Inflammatory macrophage (primary cell): ENCODE results near the gene AMFR.
"Not testable (repeated sequence)": the region's sequence is repeated elsewhere in the genome, so short reads cannot be mapped to it uniquely, and the experiment has no call there.

Experiments
- DNase-seq, 2 donors: peaks; one replicate each; pipeline ENCODE4 v3.0.0-alpha.2; 2020 to 2022

Gene AMFR

GRCh38 chr16:56423584-56424403, 1.6 kb downstream of the AMFR start:
- DNase-seq = peak; percentile 46 to 55

DNA sequence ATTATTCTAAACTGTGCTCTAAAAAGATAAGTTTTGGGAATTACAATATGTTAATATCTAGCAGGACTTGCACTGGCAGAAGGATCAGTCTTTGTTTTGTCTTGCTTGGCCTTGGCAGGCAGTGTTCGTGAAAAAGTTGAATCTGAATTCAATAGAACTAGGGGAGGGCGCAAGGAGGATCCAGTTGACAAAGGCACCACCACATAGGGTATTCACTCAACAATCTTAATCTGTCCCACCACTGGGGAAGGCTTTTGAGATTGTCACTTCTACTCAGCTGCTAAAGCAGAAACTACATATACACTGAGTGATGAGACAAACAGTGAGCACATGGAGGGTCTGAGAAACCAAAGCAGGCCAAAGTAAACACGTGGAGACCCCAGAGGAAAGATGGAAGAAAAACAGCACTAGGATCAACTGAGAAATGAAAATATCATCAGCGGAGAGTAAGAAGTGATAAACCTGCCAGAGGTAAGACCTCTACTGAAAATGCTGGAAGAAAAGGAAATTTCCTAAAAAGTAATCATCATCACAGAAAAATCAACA, 2.4 kb downstream of the AMFR start:
- no peak for DNase-seq

- no peak for DNase-seq
Measured at GRCh38 chr16:56421976-56422669, 3.2 kb downstream of the AMFR start.

GRCh38 chr16:56421313-56421712, 4.0 kb downstream of the AMFR start:
- no peak for DNase-seq

GRCh38 chr16:56420613-56421012, 4.7 kb downstream of the AMFR start:
- DNase-seq = no peak

- no peak for DNase-seq
Measured at GRCh38 chr16:56419740-56420548, 5.4 kb downstream of the AMFR start.

DNA sequence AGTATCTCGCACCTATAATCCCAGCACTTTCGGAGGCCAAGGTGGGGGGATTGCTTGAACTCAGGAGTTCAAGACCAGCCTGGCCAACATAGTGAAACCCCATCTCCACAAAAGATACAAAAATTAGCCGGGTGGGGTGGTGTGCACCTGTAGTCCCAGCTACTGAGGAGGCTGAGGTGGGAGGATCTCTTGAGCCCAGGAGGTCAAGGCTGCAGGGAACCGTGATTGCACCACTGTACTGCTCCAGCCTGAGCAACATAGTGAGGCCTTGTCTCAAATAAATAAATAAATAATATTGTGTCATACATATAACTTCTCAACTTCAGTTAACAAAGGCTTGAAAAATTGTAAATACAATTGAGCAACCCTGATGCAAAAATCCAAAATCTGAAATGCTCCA, 8.2 kb downstream of the AMFR start:
- peak in 1 of 2 donors; percentile 2 for DNase-seq

- peak; percentile 79 for DNase-seq
Measured at GRCh38 chr16:56415875-56416274, 9.5 kb downstream of the AMFR start.

- peak in 1 of 2 donors; percentile 1 for DNase-seq
Measured at GRCh38 chr16:56414366-56414765, 11.0 kb downstream of the AMFR start.

DNA sequence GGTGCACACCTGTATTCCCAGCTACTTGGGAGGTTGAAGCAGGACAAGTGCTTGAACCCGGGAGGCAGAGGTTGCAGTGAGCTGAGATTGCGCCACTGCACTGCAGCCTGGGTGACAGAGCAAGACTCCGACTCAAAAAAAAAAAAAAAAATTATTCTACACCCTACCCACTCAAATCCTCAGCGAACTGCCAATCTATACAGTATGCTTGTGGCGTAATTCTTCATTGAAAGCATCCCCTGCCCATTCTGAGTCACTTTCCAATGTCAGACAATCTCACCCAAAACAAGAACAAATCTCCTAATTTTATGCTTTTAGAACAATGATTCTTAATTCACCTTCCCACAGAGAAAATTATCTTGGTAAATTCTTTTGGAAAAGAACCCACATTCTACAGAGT, 12.0 kb downstream of the AMFR start:
- peak; percentile 49 to 57 for DNase-seq

DNA sequence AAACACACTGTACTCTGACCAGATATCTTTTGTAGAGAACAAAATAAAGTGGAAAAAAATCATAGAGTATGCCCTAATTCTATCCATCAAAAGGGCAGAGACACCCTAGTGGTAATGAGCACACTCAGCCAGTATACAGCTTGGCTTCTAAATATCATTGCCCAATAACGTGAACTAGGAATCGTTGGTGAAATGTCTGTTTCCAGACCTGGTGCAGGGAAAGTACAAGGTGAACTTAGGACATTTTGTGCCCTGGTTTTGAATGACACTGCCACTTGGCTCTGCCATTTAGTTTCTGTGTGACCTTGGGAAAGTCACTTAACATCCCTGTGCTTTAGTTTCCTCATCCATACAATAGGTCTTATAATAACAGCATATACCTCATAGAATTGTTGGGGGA, 13.7 kb downstream of the AMFR start:
- DNase-seq = no peak

- peak in 1 of 2 donors; percentile 1 for DNase-seq
Measured at GRCh38 chr16:56411123-56411522, 14.2 kb downstream of the AMFR start.

DNA sequence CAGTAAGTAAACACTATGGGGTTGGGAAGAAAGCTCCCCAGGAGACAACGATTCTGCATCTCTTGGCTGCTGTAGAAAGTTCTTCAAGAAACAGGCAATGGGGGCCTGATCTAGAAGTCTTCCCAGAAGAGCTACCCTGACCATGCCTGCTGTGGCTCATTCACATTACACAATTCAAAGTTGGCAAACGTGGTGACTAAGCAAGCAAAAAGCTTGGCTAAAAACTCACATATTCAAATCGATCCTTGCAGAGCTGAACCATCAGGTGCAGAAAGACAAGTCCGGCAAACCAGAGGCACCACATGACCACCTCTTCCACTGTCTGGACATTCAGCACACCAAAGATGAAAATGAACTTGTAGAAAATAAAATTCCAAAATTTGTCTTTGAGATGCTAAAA, 16.1 kb downstream of the AMFR start:
- peak; percentile 48 to 73 for DNase-seq

DNA sequence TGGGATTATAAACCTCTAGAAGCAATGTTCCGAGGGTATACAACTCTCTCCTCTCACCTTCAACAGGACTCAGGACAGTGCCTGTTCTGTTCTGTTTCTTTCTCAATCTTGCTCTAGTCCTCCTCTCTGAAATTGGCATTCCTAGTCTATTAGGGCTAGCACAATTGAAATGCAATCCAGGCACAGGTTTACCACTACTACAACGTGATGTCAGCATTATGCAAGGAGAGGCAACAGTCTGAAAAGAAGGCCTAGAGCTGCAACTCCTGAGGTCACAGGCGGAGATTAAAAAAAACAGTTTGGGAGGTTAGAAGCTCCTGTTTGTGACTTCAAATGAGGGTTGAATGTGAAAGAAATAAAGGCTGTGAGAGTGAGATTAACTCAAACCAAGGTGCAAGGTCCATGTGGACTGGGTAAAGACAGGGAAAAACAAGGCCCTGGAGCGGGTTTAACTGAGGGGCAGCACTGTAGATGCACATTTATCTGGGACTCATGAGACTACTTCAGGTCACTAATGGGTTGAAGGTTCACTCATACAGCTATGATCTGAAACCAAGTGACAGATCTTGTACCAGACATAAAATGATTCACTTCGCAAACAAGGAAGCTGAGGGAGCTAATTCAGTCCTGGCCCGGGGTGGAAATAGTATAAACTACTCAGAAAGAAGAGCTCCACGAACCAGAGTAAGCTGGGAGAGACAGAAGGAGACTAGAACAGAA, 16.8 kb downstream of the AMFR start:
- peak; percentile 2 to 25 for DNase-seq

DNA sequence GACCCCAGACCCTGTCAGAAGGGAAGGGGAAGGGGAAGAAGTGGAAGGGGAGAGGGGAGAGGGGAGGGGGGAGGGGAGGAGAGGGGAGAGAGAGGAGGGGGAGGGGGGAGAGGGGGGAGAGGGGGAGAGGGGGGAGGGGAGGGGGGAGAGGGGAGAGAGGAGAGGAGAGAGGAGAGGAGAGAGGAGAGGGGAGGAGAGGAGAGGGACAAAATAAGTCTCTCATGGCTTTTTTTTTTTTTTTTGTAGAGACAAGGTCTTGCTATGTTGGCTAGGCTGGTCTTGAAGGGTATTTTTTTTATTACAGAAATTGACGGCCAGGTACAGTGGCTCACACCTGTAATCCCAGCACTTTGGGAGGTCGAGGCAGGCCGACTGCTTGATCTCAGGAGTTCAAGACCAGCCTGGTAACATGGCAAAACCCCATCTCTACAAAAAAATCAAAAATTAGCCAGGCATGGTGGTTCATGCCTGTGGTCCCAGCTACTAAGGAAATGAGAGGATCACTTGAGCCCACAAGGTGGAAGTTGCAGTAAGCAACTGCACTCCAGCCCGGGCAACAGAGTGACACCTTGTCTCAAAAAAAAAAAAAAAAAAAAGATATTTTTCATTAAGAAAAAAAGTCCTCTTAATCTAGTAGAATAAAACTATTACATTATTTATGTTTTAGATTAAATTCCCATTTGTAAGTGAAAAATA, 19.2 kb downstream of the AMFR start:
- DNase-seq = peak in 1 of 2 donors; percentile 0

DNA sequence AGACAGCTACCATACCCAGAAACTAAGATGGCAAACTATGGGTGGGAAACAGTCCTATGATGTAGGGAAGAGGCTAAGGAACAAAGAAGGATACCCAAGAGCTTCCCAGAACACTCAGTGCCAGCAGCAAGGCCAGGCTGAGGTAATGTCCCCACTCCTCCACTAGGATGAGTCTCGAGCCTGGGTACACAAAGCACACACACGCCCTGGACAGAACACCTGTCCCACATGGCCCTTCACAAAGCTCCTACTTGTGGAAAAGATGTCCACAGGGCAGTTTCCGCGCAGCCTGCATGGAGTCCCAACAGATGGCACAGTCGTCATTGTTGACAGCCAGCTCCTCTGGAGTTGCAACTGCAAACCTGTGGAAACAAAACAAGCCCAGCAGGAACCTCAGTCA, 23.9 kb downstream of the AMFR start:
- DNase-seq = peak; percentile 1 to 18

DNA sequence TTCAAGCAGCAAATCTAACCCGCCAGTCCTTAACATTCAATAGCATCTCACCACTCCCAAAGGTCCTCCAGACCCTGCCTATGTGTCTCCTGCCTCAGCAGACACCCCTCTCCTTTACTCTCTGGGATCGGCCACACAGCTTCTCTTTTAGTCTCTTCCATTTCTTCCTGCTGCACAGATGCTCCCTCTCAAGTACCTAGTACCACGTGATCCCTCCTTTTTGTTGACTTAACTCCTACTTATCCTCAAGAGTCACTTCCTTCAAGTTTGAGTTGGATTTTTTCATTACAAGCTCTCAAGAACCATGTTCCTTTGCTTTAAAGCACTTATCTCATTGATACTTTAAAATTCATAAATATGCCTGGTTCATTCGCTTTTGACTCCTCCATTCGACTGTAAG, 24.9 kb downstream of the AMFR start:
- peak in 1 of 2 donors; percentile 0 for DNase-seq

- no peak for DNase-seq
Measured at GRCh38 chr16:56399486-56399885, 25.9 kb downstream of the AMFR start.

DNA sequence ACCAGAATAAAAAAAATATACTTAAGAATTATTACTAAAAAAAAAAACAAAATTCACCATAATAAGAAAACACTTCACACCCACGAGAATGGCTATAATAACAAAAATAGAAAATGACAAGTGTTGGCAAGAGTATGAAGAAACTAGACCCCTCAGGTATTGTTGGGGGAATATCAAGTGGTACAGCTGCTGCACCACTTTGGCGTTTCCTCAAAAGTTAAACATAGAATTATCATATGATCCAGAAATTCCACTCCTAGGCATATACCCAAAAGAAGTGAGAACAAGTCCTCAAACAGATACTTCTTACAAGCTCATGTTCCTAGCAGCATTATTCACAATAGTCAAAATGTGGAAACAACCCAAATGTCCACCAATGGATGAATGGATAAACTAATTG, 26.3 kb downstream of the AMFR start:
- DNase-seq = no peak

DNA sequence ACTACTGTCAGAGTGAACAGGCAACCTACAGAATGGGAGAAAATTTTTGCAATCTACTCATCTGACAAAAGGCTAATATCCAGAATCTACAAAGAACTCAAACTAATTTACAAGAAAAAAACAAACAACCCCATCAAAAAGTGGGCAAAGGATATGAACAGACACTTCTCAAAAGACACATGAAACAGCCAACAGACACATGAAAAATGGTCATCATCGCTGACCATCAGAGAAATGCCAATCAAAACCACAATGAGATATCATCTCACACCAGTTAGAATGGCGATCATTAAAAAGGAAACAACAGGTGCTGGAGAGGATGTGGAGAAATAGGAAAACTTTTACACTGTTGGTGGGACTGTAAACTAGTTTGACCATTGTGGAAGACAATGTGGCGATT, 28.6 kb downstream of the AMFR start:
- DNase-seq = not testable (repeated sequence)

GRCh38 chr16:56389554-56389953, 35.8 kb downstream of the AMFR start:
- DNase-seq = no peak

GRCh38 chr16:56388209-56388608, 37.1 kb downstream of the AMFR start:
- no peak for DNase-seq
